SHP77 treated with DMSO at 0.1 percent for 48 hours (cell line): ENCODE results near the gene NKX3-2.

Experiments
- DNase-seq: peaks from one replicate; lab custom pipeline; 2025; lab: John Stamatoyannopoulos, UW

NKX3-2 gene

GRCh38 chr4:13530823-13531624 is 13.3 kb downstream of the NKX3-2 start:
- DNase-seq, result no peak

DNA sequence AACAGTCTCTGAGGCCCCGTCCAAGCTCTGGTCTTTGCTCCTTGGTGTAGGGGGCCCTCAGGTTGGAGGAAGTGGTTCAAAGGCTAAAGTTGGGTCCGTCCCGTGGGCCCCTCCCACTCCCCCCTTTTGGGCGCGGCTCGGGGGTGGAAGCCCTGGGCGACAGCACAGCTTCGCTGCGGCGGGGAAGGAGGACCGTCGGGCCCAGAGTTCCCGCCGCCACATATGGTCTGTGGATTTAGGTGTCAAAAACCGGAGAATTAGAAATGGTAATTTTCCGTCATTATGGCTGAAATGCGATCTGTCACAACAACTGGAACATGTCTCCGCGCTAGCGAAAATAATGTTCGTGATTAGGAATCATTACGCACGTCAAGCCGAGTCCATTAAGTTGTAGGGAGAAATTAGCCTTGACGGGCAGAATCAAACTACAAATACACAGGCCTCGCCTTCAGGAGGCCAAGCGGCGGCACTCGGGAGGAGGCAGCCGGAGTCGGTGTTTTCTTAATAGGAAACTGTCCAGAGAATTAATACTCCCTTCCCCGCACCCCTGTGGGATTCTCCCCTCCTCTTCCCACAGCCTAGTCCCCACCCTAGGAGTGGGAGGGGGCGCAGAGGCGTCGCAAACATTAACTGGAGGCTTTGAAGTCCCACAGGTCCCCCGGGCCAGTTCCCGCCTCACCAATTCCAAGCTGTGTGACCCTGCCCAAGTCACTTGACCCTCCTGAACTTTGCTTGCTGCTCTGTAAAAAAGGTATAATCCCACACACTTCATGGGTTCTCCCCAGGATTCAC is 15.0 kb downstream of the NKX3-2 start:
- no peak for DNase-seq

- no peak for DNase-seq
These were observed 15.5 kb downstream of the NKX3-2 start for GRCh38 chr4:13528821-13529127.

DNA sequence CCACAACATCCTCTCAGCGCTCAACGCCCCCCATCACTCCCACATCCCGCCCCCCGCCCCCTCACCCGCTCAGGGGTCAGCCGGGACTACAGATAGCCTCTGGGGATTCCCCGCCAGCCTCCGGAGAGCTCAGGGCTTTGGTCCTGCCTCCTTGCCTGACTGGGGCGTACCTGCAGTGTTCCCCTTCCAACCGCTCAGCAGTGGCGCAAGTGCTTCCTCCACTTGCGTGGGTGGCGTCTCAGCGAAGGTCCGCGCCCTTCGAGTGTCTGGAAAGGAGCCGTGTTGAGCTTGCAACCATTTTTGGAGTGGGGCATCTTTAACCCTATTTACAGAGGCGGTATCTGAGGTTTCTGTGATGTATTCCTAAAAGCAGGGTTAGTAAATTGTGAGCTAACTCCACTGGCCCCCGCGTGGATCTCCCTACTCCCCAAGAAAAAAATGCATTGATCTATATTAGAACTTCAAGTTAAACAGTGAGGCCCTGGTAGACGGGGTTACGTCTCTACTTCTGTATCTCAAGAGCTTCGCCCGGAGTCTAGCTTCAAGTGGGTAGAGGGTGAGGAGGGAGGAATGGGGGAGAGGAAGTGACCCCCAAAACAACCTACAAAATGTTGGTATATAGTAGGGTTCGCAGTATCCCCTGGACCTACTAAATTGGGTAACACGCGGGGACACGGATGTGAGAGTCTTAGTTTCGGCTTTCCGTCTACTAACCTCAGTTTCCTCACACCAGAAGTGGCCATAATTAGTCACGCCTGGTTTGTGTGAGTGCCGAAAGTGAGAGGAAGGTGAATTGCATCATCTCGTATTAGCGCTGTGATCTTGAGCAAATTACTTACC is 16.1 kb downstream of the NKX3-2 start:
- no peak for DNase-seq

GRCh38 chr4:13527192-13527980 is 16.9 kb downstream of the NKX3-2 start:
- no peak for DNase-seq

GRCh38 chr4:13526658-13527057 is 17.6 kb downstream of the NKX3-2 start:
- DNase-seq, result no peak

DNA sequence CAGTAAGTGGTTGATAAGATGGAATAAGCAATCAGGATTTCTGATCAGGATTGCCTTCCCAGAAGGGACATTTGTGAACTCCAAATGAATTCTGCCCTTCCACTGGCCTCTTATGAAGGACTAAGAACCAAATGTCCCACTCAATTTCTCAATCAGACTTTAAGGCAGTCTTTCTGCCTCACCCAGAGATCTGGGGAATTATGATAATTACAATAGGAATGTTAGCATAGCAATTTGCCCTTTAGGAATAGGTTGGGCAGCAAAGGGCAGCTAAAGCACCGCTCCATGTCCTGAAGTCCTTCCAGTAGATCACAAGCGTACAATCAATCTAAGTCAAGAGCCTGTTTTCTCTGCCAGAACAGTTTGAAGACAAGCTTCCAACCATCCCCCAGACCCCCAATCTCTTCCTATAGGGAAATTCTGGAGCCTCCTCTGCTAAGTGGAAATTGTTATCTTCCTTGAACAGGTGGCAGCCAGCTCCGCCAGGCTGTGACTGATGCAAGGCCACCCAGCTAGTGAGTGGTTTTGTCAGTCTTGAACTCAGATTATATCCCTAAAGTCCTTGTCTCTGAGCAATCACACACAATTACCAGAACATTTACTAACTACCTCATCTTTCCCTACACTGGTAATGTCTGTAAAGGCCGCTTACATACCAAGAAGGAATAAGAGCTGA is 18.6 kb downstream of the NKX3-2 start:
- no peak for DNase-seq

- no peak for DNase-seq
These were observed 19.6 kb downstream of the NKX3-2 start for GRCh38 chr4:13524504-13525243.

- DNase-seq, result no peak
These were observed 20.5 kb downstream of the NKX3-2 start for GRCh38 chr4:13523591-13524503.

- no peak for DNase-seq
These were observed 21.2 kb downstream of the NKX3-2 start for GRCh38 chr4:13523105-13523477.

DNA sequence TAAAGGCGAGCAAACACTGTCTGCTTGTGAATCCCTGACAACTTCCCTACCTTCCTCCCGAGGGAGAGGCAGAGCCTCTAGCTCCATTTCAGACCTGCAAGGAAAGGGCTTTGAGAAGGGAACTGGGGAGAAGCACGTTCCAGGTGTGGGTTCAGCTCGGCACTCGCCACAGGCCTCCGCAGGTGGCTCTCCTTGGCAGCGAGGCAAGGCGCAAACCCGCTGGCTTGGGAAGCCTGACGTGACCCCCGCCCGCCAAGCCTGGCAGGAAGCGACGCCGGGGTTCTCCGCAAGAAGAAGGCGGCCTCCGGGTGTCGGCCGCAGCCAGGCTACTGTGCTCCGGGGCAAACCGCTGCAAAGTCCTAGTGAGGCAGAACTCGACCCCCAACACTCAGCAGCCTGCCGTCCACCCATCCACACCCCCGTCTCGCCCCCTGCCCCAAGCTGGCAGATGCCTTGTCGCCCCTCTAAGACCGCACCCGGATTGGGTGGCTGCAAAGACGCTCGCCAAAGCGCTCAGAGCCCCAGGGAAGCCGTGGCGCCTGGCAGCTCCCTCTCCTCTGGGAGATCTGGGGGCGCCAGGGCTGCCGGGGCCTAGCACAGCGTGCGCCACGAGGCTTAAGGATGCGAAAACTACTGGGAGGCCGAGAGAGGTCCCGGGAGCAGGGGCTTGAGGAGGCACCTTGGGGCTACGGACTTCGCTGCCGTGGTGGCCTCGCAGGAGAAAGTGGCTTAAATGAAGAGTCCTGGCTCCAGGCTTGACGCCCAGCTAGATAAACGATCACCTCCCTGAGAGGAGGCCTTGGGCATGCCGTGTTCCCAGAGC is 21.8 kb downstream of the NKX3-2 start:
- DNase-seq, result no peak

GRCh38 chr4:13521047-13521446 is 23.3 kb downstream of the NKX3-2 start:
- no peak for DNase-seq

GRCh38 chr4:13516315-13516860 is 27.9 kb downstream of the NKX3-2 start:
- DNase-seq, result no peak

GRCh38 chr4:13515268-13515667 is 29.0 kb downstream of the NKX3-2 start:
- DNase-seq, result no peak

DNA sequence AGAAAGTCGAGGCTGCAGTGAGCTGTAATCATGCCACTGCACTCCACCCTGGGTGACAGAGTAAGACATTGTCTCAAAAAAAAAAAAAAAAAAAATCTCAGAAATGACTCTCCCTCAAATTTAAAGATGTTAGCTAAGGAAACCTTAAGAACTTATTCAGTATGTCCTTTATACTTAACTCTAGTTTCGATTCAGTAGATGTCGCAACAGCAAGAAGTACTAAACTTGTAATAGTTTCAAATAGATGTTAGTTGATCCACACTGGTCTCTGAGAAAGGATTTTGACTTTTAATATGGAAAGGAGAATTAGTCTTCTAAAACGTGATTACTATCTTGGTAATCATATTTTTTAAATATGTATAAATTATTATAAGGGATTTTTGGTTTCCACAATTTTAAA is 29.6 kb downstream of the NKX3-2 start:
- DNase-seq, result no peak

GRCh38 chr4:13511101-13511500 is 33.2 kb downstream of the NKX3-2 start:
- DNase-seq, result no peak

GRCh38 chr4:13509442-13509841 is 34.9 kb downstream of the NKX3-2 start:
- no peak for DNase-seq

DNA sequence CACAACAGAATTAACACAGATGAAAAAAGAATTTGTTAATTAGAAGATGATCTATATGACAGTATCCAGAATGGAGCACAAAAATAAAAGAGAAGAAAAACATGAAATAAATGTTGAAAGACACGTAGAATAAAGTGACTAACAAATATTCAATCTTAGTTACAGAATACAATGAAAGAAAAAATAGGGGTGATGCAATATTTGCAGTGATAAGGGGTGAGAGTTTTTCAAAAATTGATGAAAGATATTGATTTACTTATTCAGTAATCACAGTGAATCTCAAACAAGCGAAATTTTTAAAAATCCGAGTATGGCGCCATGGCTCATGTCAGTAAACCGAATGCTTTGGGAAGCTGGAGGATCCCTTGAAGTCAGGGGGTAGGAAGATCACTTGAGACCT is 39.9 kb downstream of the NKX3-2 start:
- no peak for DNase-seq
